8988T (cell line): ENCODE results near the gene ASTN2.

Experiments
- DNase-seq: peaks from one replicate; pipeline ENCODE4 v3.0.0; 2011

ASTN2 gene

GRCh38 chr9:117414220-117414905 lies 494 bp downstream of the ASTN2 start:
- no peak for DNase-seq

GRCh38 chr9:117413346-117414219 lies 1.3 kb downstream of the ASTN2 start:
- DNase-seq, result no peak

- no peak for DNase-seq
Observed at GRCh38 chr9:117412841-117413240, 2.0 kb downstream of the ASTN2 start.

GRCh38 chr9:117412006-117412715 lies 2.7 kb downstream of the ASTN2 start:
- no peak for DNase-seq

- no peak for DNase-seq
Observed at GRCh38 chr9:117411547-117411946, 3.3 kb downstream of the ASTN2 start.

- no peak for DNase-seq
Observed at GRCh38 chr9:117409321-117409720, 5.5 kb downstream of the ASTN2 start.

GRCh38 chr9:117407436-117408022 lies 7.3 kb downstream of the ASTN2 start:
- DNase-seq, result no peak

GRCh38 chr9:117405950-117406705 lies 8.7 kb downstream of the ASTN2 start:
- DNase-seq, result no peak

- DNase-seq, result no peak
Observed at GRCh38 chr9:117403848-117404247, 11.0 kb downstream of the ASTN2 start.

GRCh38 chr9:117403403-117403811 lies 11.4 kb downstream of the ASTN2 start:
- no peak for DNase-seq

GRCh38 chr9:117400171-117400570 lies 14.7 kb downstream of the ASTN2 start:
- no peak for DNase-seq

- no peak for DNase-seq
Observed at GRCh38 chr9:117395151-117395650, 19.7 kb downstream of the ASTN2 start.

GRCh38 chr9:117394655-117395054 lies 20.2 kb downstream of the ASTN2 start:
- DNase-seq, result no peak

- DNase-seq, result no peak
Observed at GRCh38 chr9:117392992-117393391, 21.9 kb downstream of the ASTN2 start.

GRCh38 chr9:117387422-117387821 lies 27.4 kb downstream of the ASTN2 start:
- no peak for DNase-seq

- DNase-seq, result no peak
Observed at GRCh38 chr9:117379341-117379740, 35.5 kb downstream of the ASTN2 start.

- no peak for DNase-seq
Observed at GRCh38 chr9:117377046-117377445, 37.8 kb downstream of the ASTN2 start.

GRCh38 chr9:117375956-117376355 lies 38.9 kb downstream of the ASTN2 start:
- DNase-seq, result no peak

- DNase-seq, result no peak
Observed at GRCh38 chr9:117374076-117374725, 40.7 kb downstream of the ASTN2 start.

- no peak for DNase-seq
Observed at GRCh38 chr9:117368684-117369230, 46.1 kb downstream of the ASTN2 start.

- no peak for DNase-seq
Observed at GRCh38 chr9:117365438-117365837, 49.4 kb downstream of the ASTN2 start.
